GM10266 (cell line): ENCODE measurements around the gene ORAI3.

Source experiments
- DNase-seq: peaks from one replicate; pipeline ENCODE4 v3.0.0; 2012; ENCODE audit errors: extremely low spot score
- CTCF ChIP-seq: IDR thresholded peaks from 2 replicates; pipeline ENCODE4 v1.5.1; 2012; ENCODE audit warnings: mild to moderate bottlenecking, low read depth; ENCODE audit not compliant: control insufficient read depth, insufficient read depth; ENCODE audit errors: missing control alignments

Gene ORAI3

DNA sequence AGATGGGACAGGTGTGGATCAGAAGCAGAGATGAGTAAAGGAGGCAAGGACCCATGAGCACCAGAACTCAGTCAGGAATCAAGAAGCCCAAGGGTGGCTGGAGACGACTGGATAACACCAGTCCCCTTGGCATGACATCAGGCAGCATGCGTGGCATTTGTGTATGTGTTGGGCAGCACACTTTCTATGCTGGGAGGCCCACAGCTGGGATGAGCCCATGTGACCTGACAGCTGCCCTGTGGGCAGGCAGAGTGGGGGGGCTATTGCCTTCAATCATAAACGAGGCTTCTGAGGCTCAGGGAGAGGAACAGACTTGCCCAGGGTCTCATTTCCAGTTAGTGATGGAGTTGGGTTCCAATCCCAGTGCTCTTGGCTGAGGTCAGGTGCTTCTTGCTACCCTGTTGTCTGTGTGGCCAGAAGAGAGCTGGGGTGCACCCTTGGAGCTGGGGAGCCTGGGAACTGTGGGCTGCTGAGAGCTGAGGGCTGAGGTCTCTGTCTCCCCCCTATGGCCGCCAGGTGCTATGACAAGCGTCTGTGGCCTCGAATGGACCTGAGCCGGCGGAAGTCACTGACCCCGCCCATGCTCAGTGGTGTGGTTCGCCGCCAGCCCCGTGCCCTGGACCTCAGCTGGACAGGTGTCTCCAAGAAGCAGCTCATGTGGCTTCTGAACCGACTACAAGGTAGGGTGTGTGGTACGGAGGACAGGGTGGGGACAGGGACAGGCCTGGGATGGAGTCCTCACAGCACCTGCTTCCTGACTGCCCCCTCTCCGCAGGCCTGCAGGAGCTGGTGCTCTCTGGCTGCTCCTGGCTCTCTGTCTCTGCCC is 7.1 kb upstream of the ORAI3 start:
- peak; percentile 92 for DNase-seq
- peak; percentile 93 for TF ChIP-seq CTCF

GRCh38 chr16:30942426-30942806 is 6.5 kb upstream of the ORAI3 start:
- TF ChIP-seq CTCF = no peak
- no peak for DNase-seq

GRCh38 chr16:30944352-30944751 is 4.5 kb upstream of the ORAI3 start:
- DNase-seq = no peak
- TF ChIP-seq CTCF = no peak

DNA sequence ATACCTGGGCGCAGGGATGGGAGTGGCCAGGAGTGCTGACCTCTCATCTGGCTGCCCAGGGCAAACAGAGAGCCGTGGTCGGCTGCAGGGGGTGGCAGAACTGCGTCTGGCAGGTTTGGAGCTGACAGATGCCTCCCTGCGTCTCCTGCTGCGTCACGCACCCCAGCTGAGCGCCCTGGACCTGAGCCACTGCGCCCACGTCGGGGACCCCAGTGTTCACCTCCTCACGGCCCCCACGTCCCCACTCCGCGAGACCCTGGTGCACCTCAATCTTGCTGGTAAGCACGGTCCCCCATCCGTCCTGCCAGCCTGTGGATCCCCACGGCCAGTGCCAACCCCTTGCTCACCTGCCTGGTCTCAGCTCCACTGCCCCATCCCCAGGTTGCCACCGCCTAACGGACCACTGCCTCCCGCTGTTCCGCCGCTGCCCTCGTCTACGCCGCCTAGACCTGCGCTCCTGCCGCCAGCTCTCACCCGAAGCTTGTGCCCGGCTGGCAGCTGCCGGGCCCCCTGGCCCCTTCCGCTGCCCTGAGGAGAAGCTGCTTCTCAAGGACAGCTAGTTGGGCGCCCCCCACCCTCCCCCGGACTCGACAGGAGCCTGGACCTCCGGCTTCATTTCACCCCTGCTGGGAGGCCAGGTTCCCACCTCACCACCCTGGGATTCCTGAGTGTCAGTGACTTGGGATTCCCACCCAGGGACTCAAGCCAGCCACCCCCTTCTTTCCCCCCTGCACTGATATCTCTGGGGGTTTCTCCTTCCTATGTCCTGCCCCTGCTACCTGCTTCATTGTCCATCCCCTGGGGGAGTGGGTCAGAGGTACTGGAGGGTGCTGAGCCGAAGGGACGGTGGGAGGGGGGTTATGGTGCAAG is 2.0 kb upstream of the ORAI3 start:
- no peak for DNase-seq
- no peak for TF ChIP-seq CTCF

DNA sequence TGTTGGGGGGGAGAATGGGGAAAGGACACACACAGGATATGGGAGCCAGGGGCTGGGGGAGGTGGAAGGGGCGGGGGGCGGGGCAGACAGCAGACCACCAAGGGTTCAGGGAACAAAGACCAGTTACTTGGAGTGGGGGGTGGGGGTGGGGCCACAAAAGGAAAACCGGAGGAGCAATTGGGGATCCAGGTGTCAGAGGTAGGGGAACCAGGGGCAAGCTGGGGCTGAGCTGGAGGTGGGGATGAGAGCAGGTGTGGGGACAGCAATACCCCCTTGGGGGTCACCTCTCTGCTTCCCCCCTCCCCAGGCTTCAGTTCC is 1.4 kb upstream of the ORAI3 start:
- DNase-seq = no peak
- TF ChIP-seq CTCF = no peak

GRCh38 chr16:30947859-30948666 is 805 bp upstream of the ORAI3 start:
- TF ChIP-seq CTCF = no peak
- peak; percentile 51 for DNase-seq
